Natural killer cell (primary cell): ENCODE measurements around the gene NT5DC4. TPM values are rescaled to one million over a fixed set of nuclear protein-coding genes. Genes with fewer than 3 reads are reported as not detected.
A peak's percentile ranks its signal among the peaks of the same experiment; 100 is the strongest.

Experiments used
- ATAC-seq, 3 donors: fragments of 150-1000 bp in 2 of 3; fragments of 200-7000 bp in 1 of 3; cut with Tn5 transposase; 1 replicate in 1 of 3; 2 replicates in 2 of 3; pipeline ENCODE4 v1.10.0; 2021; ENCODE audit warnings: mild to moderate bottlenecking in 2 of 3, moderate library complexity in 2 of 3
- DNase-seq, 2 donors: peaks; one replicate each; pipeline versions ENCODE4 v3.0.0 to v3.0.0-alpha.2; 2013 to 2021; ENCODE audit warnings: mixed read lengths in 1 of 2
- H3K27ac ChIP-seq: one replicate; pipeline ENCODE4 v1.5.1; 2013; ENCODE audit warnings: mild to moderate bottlenecking, low read length
- H3K27me3 ChIP-seq: one replicate; pipeline ENCODE4 v1.6.1; 2013; ENCODE audit warnings: low read length; ENCODE audit not compliant: control insufficient read depth, insufficient read depth
- H3K36me3 ChIP-seq: one replicate; pipeline ENCODE4 v1.6.1; 2013; ENCODE audit warnings: low read length; ENCODE audit not compliant: control insufficient read depth, insufficient read depth
- H3K4me1 ChIP-seq: one replicate; pipeline ENCODE4 v1.6.1; 2013; ENCODE audit warnings: low read length; ENCODE audit not compliant: control insufficient read depth, insufficient read depth
- H3K4me3 ChIP-seq: one replicate; pipeline ENCODE4 v1.5.1; 2013; ENCODE audit warnings: low read length
- H3K9me3 ChIP-seq: one replicate; pipeline ENCODE4 v1.6.1; 2013; ENCODE audit warnings: low read length; ENCODE audit not compliant: control insufficient read depth, insufficient read depth
- H3K27ac Mint-ChIP-seq, 2 donors: one replicate each; pipeline ENCODE4 v1.8.0; 2022; ENCODE audit warnings: mild to moderate bottlenecking in 2 of 2, mixed read lengths in 2 of 2, moderate library complexity in 1 of 2
- H3K27me3 Mint-ChIP-seq, 2 donors: one replicate each; pipeline ENCODE4 v1.8.0; 2022; ENCODE audit warnings: low read depth in 2 of 2, mixed read lengths in 2 of 2
- H3K36me3 Mint-ChIP-seq: one replicate; pipeline ENCODE4 v1.8.0; 2022; ENCODE audit warnings: mixed read lengths
- H3K4me1 Mint-ChIP-seq, 2 donors: one replicate each; pipeline ENCODE4 v1.8.0; 2022; ENCODE audit warnings: mixed read lengths in 2 of 2
- H3K4me3 Mint-ChIP-seq: one replicate; pipeline ENCODE4 v1.8.0; 2022; ENCODE audit warnings: mild to moderate bottlenecking, moderate library complexity, mixed read lengths
- H3K9me3 Mint-ChIP-seq, 2 donors: one replicate each; pipeline ENCODE4 v1.8.0; 2022; ENCODE audit warnings: mixed read lengths in 2 of 2
- CTCF ChIP-seq: fragments of 200-600 bp; IDR thresholded peaks from one replicate; pipeline ENCODE4 v1.8.0; 2022; ENCODE audit warnings: antibody characterized with exemption
- WGBS: methylation state at CpG from one replicate; pipeline ENCODE4 v1.1.7; 2013; ENCODE audit warnings: missing lambda C conversion rate; ENCODE audit not compliant: insufficient coverage; 5-methylcytosine and 5-hydroxymethylcytosine counted together
- intact Hi-C: fragments of 100-400 bp; cut with micrococcal nuclease; formaldehyde crosslinking; loops from one replicate; pipeline ENCODE4 v1.14.2; 2022
- total RNA-seq, 4 donors: library from RNA; stranded (reverse); fragments of 120-200 nt in 1 of 4; gene quantifications; one replicate each; pipeline versions ENCODE4 v1.2.3 to v1.2.4, GENCODE V29; 2013 to 2022

Gene NT5DC4
- total RNA-seq, 3 donors from 2014 or later (not counting 1 experiment from before 2014, with no cell fraction given): 0.45 to 2.0 TPM; not detected in 1

- no peak overlapping the region for H3K4me3 Mint-ChIP-seq
- Histone ChIP-seq H3K4me1 (peaks cover 11% of the 10 kb centered on the region), H3K9me3 (no peaks in the 10 kb centered on the region), H3K4me3 (no peak overlapping the region), H3K27ac (no peak overlapping the region), H3K36me3 (no peaks in the 10 kb centered on the region), H3K27me3 (no peaks in the 10 kb centered on the region)
- DNase-seq (no peak), ATAC-seq (no peak)
- H3K27ac Mint-ChIP-seq: no peak overlapping the region
- no peaks in the 10 kb centered on the region for H3K9me3 Mint-ChIP-seq
- H3K4me1 Mint-ChIP-seq: peaks cover 20% of the 10 kb centered on the region in 2 donors
- TF ChIP-seq CTCF: no peak
- H3K36me3 Mint-ChIP-seq: no peaks in the 10 kb centered on the region
- WGBS: 100% methylated on average over 1 of the region's 1 CpG
- H3K27me3 Mint-ChIP-seq: no peaks in the 10 kb centered on the region
- intact Hi-C loops: no loop called here
Measured at GRCh38 chr2:112760149-112760548, 39.3 kb downstream of the NT5DC4 start.

- 94% methylated on average over 4 of the region's 4 CpGs for WGBS
- no peak for DNase-seq
- Mint-ChIP-seq H3K4me1 (peaks cover 13 to 17% of the 10 kb centered on the region in 2 donors), H3K27ac (no peak overlapping the region), H3K27me3 (no peaks in the 10 kb centered on the region), H3K9me3 (no peaks in the 10 kb centered on the region), H3K36me3 (no peaks in the 10 kb centered on the region), H3K4me3 (no peak overlapping the region)
- peaks cover 14% of the 10 kb centered on the region for H3K4me1 ChIP-seq
- H3K27me3 ChIP-seq: no peaks in the 10 kb centered on the region
- no peaks in the 10 kb centered on the region for H3K9me3 ChIP-seq
- no peak for ATAC-seq
- H3K36me3 ChIP-seq: no peaks in the 10 kb centered on the region
- intact Hi-C loops: no loop called here
- TF ChIP-seq CTCF: no peak
- no peak overlapping the region for H3K27ac ChIP-seq
- H3K4me3 ChIP-seq: no peak overlapping the region
Measured at GRCh38 chr2:112762276-112762675, 41.5 kb downstream of the NT5DC4 start.

DNA sequence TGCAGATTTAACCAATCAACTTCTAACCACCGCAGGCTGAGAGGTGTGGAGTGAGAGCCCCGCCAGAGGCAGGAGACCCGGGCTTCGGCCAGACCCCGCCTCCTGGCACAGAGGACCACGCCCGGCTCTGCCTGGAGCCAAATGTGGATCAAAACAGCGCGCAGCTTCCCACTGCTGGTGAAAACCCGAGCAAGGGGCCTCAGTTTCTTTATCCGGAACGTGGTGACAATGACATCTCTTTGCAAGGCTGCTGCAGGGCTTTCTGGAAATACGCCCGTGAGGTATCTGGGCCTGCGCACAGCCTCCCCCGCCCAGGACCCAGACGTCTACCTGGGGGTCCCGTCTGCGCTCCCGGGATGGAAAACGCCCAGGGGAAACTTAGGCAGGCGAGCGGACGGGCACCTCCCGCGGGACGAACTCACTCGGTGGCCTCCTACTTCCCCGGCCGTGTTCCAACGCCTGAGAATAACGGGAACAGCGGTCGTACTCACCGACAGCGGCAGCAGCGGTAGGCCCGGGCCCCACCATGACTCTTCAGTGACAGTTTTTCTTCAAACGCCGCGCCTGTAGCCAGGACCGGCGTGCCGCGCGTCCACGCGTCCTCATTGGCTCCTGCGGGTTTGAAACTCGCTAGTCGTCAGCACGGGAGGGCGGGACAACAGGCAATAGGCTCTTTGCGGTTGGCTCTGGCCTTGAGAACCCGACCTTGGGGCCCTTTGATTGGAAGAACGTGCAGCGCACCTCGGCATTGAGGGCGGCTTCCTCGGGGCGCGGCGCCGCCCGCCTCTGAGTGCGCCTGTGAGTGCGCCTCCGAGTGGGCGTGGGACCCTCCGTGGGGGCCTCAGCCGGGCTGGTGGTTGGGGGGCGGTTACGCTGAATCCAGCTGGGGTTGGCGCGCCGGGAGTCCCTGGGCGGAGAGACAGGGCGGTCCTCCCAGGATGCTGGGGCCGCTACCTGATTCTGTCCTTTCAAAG is 43.5 kb downstream of the NT5DC4 start, which contains the start of gene CKAP2L:
CKAP2L (minus strand) TSS at position 539 of the 974 bp plus-strand sequence; CDS start at position 528, 11 bp downstream.
- Mint-ChIP-seq H3K4me1 (peaks cover 31 to 35% of the 10 kb centered on the region in 2 donors), H3K9me3 (no peaks in the 10 kb centered on the region), H3K27ac (peak within 1 kb of the TSS; percentile 85 to 92), H3K27me3 (no peaks in the 10 kb centered on the region), H3K4me3 (peak within 1 kb of the TSS; percentile 98), H3K36me3 (no peaks in the 10 kb centered on the region)
- no peak for TF ChIP-seq CTCF
- peak; percentile 95 to 98 for DNase-seq
- no peaks in the 10 kb centered on the region for H3K27me3 ChIP-seq
- peak within 1 kb of the TSS; percentile 53 for H3K4me3 ChIP-seq
- no peaks in the 10 kb centered on the region for H3K36me3 ChIP-seq
- intact Hi-C loops: loop anchor here (1.0 kb wide), 1 partner anchor 30 kb away; no protein-coding TSS in a partner anchor
- ATAC-seq: peak; percentile 98 to 100 (median 99)
- WGBS: under 1% methylated on average over 79 of the region's 79 CpGs
- H3K27ac ChIP-seq: peak within 1 kb of the TSS; percentile 26
- H3K9me3 ChIP-seq: no peaks in the 10 kb centered on the region
- peaks cover 17% of the 10 kb centered on the region for H3K4me1 ChIP-seq
